Panc1 (cell line): ENCODE data around the gene DVL2. TPM values are rescaled to one million over a fixed set of nuclear protein-coding genes. Genes with fewer than 3 reads are reported as not detected.

ENCODE experiments used
- ATAC-seq: fragments of 200-7000 bp; cut with Tn5 transposase; 2 replicates; pipeline ENCODE4 v1.9.1; 2020; ENCODE audit warnings: mild to moderate bottlenecking, moderate library complexity
- BruUV-seq: library from RNA; stranded (reverse); fragments of 400-500 nt; replicated peaks from 2 replicates; lab custom pipeline; 2021; lab: Mats Ljungman, UMichigan
- CTCF ChIA-PET: fragments of 300-600 bp; sonication (Branson Sonifier 250); formaldehyde crosslinking; loops from one replicate; lab custom pipeline; 2022; ENCODE audit warnings: antibody characterized with exemption; lab: Charles Lee
- POLR2A ChIA-PET: fragments of 300-600 bp; sonication (Branson Sonifier 250); formaldehyde crosslinking; loops from one replicate; lab custom pipeline; 2022; ENCODE audit warnings: antibody characterized with exemption; lab: Charles Lee
- DNase-seq: peaks from one replicate; pipeline ENCODE4 v3.0.0-alpha.2; 2010; ENCODE audit warnings: low read depth, low spot score
- H3K27ac ChIP-seq: 2 replicates; pipeline ENCODE4 v1.5.1; 2011; ENCODE audit warnings: mild to moderate bottlenecking, low read length, inconsistent platforms
- H3K27me3 ChIP-seq: fragments of 200-500 bp; sonication (Bioruptor generic); 2 replicates; pipeline ENCODE4 v1.6.0; 2014; ENCODE audit warnings: low read length, inconsistent platforms; ENCODE audit not compliant: control insufficient read depth, insufficient read depth
- H3K36me3 ChIP-seq: fragments of 200-500 bp; sonication (Bioruptor generic); 2 replicates; pipeline ENCODE4 v1.5.1; 2014; ENCODE audit warnings: inconsistent platforms, mild to moderate bottlenecking, low read length, moderate library complexity; ENCODE audit not compliant: control insufficient read depth, insufficient read depth
- H3K4me1 ChIP-seq: 2 replicates; pipeline ENCODE4 v1.5.1; 2011; ENCODE audit warnings: inconsistent platforms, mild to moderate bottlenecking, low read length, moderate library complexity; ENCODE audit not compliant: control insufficient read depth, insufficient read depth
- H3K4me3 ChIP-seq, 2 experiments: 2 replicates each; pipeline ENCODE4 v1.5.1; 2011 to 2012; ENCODE audit warnings: low read depth in 2 of 2, low read length in 2 of 2, mild to moderate bottlenecking in 2 of 2, inconsistent platforms in 1 of 2, moderate library complexity in 1 of 2
- H3K9me3 ChIP-seq: fragments of 200-500 bp; sonication (Bioruptor generic); 2 replicates; pipeline ENCODE4 v1.5.1; 2014; ENCODE audit warnings: low read depth, mild to moderate bottlenecking, inconsistent platforms, low read length, moderate library complexity; ENCODE audit not compliant: control insufficient read depth, insufficient read depth
- CTCF ChIP-seq: fragments of 450-650 bp; IDR thresholded peaks from 2 replicates; pipeline ENCODE4 v1.5.1; 2017; ENCODE audit warnings: mild to moderate bottlenecking
- POLR2AphosphoS5 ChIP-seq: IDR thresholded peaks from 2 replicates; pipeline ENCODE4 v1.6.1; 2012; ENCODE audit warnings: mild to moderate bottlenecking, low read depth, low read length, moderate library complexity
- SIN3A ChIP-seq: IDR thresholded peaks from 2 replicates; pipeline ENCODE4 v1.6.1; 2012; ENCODE audit warnings: low read depth, mild to moderate bottlenecking, low read length, moderate library complexity, borderline replicate concordance; ENCODE audit not compliant: insufficient read depth
- TCF7L2 ChIP-seq: IDR thresholded peaks from 2 replicates; pipeline ENCODE4 v1.6.1; 2011; ENCODE audit warnings: mild to moderate bottlenecking, low read depth, low read length, inconsistent platforms
- in situ Hi-C: cut with HindIII; loops from 2 replicates; pipeline ENCODE4 v1.10.0; 2016; ENCODE audit warnings: low sequenced_read_pairs, low pct_unique_long_range_greater_than_20kb
- intact Hi-C: fragments of 100-400 bp; cut with micrococcal nuclease; formaldehyde crosslinking; loops from one replicate; pipeline ENCODE4 v1.10.0; 2022; ENCODE audit not compliant: unreplicated experiment
- total RNA-seq: library from RNA; stranded (reverse); gene quantifications from one replicate; pipeline ENCODE4 v1.2.1, GENCODE V29; 2021; ENCODE audit not compliant: unreplicated experiment
- TF ChIP-seq, protein P1 (sequence below), 2 experiments: IDR thresholded peaks; 2 replicates each; pipeline ENCODE4 v1.6.1; 2011 to 2012; ENCODE audit warnings: low read depth in 2 of 2, control low read depth in 1 of 2, low read length in 1 of 2, mild to moderate bottlenecking in 1 of 2, moderate library complexity in 1 of 2; ENCODE audit not compliant: insufficient read depth in 1 of 2

DVL2 gene
- total RNA-seq, 1 experiment from 2014 or later: 84.2 TPM

- TF ChIP-seq SIN3A (no peak), TCF7L2 (no peak), POLR2AphosphoS5 (no peak), CTCF (no peak)
- TF ChIP-seq, protein P1, sequence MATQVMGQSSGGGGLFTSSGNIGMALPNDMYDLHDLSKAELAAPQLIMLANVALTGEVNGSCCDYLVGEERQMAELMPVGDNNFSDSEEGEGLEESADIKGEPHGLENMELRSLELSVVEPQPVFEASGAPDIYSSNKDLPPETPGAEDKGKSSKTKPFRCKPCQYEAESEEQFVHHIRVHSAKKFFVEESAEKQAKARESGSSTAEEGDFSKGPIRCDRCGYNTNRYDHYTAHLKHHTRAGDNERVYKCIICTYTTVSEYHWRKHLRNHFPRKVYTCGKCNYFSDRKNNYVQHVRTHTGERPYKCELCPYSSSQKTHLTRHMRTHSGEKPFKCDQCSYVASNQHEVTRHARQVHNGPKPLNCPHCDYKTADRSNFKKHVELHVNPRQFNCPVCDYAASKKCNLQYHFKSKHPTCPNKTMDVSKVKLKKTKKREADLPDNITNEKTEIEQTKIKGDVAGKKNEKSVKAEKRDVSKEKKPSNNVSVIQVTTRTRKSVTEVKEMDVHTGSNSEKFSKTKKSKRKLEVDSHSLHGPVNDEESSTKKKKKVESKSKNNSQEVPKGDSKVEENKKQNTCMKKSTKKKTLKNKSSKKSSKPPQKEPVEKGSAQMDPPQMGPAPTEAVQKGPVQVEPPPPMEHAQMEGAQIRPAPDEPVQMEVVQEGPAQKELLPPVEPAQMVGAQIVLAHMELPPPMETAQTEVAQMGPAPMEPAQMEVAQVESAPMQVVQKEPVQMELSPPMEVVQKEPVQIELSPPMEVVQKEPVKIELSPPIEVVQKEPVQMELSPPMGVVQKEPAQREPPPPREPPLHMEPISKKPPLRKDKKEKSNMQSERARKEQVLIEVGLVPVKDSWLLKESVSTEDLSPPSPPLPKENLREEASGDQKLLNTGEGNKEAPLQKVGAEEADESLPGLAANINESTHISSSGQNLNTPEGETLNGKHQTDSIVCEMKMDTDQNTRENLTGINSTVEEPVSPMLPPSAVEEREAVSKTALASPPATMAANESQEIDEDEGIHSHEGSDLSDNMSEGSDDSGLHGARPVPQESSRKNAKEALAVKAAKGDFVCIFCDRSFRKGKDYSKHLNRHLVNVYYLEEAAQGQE (IDR thresholded peaks at IDR 0.05; ENCODE audit: insufficient read depth in 1 of 2, low read depth in 2 of 2, low read length in 1 of 2): no peak
- CTCF ChIA-PET: no interaction called here
Observed at GRCh38 chr17:7184647-7185046, 49.7 kb downstream of the DVL2 start.

DNA sequence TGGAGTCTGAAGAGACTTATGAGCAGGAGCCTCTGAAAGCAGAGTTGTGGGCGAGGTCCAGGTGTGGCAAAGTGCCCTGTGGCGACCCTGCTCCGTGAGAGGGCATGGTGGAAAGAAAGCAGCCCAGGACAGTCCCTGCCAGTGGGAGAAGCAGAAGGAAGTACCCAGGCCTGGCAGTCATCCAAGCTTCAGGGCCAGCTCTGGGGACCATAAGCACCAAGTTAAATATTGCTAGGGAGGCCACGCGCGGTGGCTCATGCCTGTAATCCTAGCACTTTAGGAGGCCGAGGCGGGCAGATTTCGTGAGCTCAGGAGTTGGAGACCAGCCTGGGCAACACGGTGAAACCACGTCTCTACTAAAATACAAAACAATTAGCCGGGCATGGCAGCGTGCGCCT, 50.2 kb downstream of the DVL2 start:
- no peaks in the 10 kb centered on the region for H3K27me3 ChIP-seq
- no peak overlapping the region for H3K4me3 ChIP-seq
- intact Hi-C loops (no loop called here), in situ Hi-C loops (no loop called here)
- no peaks in the 10 kb centered on the region for H3K4me1 ChIP-seq
- no peaks in the 10 kb centered on the region for H3K9me3 ChIP-seq
- ATAC-seq: no peak
- no peaks in the 10 kb centered on the region for H3K36me3 ChIP-seq
- no TSS peak for BruUV-seq
- ChIA-PET POLR2A (interaction anchor here (0.6 kb wide), 1 partner anchor 36 kb away, joined by 3 read pairs; no protein-coding TSS in a partner anchor), CTCF (no interaction called here)
- no peak for DNase-seq
- no peak for TF ChIP-seq SIN3A
- TF ChIP-seq CTCF: no peak
- TF ChIP-seq, protein P1 (IDR thresholded peaks at IDR 0.05; ENCODE audit: insufficient read depth in 1 of 2, low read depth in 2 of 2, low read length in 1 of 2): no peak
- no peak for TF ChIP-seq POLR2AphosphoS5
- no peak for TF ChIP-seq TCF7L2
- no peak overlapping the region for H3K27ac ChIP-seq

More at GRCh38 chr17:7184647-7185046, 49.7 kb downstream of the DVL2 start:
- ATAC-seq (no peak), DNase-seq (no peak)
- in situ Hi-C loops (no loop called here), intact Hi-C loops (no loop called here)
- Histone ChIP-seq H3K27me3 (no peaks in the 10 kb centered on the region), H3K36me3 (no peaks in the 10 kb centered on the region), H3K4me3 (no peak overlapping the region), H3K27ac (no peak overlapping the region), H3K4me1 (no peaks in the 10 kb centered on the region), H3K9me3 (no peaks in the 10 kb centered on the region)
- no TSS peak for BruUV-seq
- POLR2A ChIA-PET: no interaction called here
